ENCODE results near the gene TRO.

TRO gene, protein sequence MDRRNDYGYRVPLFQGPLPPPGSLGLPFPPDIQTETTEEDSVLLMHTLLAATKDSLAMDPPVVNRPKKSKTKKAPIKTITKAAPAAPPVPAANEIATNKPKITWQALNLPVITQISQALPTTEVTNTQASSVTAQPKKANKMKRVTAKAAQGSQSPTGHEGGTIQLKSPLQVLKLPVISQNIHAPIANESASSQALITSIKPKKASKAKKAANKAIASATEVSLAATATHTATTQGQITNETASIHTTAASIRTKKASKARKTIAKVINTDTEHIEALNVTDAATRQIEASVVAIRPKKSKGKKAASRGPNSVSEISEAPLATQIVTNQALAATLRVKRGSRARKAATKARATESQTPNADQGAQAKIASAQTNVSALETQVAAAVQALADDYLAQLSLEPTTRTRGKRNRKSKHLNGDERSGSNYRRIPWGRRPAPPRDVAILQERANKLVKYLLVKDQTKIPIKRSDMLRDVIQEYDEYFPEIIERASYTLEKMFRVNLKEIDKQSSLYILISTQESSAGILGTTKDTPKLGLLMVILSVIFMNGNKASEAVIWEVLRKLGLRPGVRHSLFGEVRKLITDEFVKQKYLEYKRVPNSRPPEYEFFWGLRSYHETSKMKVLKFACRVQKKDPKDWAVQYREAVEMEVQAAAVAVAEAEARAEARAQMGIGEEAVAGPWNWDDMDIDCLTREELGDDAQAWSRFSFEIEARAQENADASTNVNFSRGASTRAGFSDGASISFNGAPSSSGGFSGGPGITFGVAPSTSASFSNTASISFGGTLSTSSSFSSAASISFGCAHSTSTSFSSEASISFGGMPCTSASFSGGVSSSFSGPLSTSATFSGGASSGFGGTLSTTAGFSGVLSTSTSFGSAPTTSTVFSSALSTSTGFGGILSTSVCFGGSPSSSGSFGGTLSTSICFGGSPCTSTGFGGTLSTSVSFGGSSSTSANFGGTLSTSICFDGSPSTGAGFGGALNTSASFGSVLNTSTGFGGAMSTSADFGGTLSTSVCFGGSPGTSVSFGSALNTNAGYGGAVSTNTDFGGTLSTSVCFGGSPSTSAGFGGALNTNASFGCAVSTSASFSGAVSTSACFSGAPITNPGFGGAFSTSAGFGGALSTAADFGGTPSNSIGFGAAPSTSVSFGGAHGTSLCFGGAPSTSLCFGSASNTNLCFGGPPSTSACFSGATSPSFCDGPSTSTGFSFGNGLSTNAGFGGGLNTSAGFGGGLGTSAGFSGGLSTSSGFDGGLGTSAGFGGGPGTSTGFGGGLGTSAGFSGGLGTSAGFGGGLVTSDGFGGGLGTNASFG (N-terminal part only)

DNA sequence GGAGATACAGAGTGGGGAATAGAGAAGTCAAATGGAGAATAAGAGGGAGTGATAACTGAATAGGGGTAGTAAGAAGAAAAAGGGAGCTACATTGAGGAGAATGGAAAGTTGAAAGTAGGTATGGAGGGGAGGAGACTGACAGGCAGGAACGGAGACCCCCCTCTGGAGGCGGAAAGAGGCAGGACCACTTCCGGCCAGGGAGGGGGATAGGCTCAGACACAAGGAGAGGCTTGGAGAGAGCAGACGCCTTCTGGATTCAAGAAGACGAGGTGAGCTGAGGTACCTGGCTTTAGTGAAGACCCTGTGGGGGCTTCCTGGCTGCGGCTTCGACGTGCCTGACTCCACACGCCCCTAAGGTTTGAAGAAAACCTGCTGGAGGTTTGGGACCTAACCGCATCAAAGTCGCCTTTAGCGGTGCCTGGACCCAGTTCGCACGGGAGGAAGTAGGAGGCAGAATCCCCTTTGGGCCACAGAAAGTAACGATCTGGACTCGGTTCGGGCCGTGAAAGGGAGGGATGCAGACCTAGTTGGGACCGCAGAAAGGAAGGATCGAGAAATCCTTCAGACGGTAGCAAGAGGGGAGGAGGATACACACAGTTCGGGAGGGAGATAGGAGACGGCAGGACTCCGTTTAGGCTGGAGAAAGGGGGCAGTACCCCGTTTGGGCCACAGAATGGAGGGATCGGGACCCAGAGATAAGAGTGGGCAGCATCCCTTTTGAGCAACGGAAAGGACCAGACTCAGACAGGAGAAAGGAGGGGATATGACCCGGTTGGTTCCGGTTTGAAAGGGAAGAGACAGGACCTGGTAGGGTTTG lies at the start of gene TRO:
TRO (plus strand) TSS at position 215 of the 817 bp plus-strand sequence. CDS start 1,423 bp downstream, outside the sequence.
- peak; percentile 0 for DNase-seq (ENCODE audit: low read depth)

DNA sequence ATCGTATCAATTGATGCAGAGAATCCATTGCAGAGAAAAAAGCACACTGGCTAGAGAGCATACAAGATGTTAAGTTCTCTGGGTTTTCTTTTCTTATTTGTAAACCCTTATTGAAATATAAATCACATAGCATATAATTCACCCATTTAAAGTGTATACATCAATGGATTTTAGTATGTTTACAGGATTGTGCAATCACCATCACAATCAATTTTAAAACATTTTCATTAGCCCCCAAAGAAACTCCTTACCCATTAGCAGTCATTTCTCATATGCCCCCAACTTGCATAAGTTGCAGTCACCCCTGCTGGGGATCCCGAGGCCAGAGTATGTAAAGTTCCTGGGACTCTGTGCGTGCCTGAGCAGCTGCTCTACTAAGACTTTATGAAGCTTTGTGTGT lies 34.9 kb upstream of the TRO start:
- no peak for DNase-seq (ENCODE audit: low read depth)

DNA sequence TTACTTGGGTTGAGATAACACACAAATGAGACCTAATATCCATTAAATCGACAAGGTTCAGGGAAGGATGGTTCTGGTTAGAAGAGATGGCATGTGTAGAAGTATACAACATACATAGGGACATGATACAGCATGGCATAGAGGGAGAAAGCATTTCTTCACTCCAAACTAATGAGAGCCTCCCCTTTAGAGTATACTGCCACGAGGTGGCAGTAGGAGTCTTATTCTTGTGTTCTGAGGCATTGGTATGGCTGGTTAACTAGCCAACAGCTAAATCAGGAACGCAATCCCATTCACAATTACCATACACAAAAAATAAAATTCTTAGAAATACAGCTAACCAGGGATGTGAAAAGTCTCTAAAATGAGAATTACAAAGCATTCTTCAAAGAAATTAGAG lies 29.1 kb upstream of the TRO start:
- DNase-seq (ENCODE audit: low read depth), result no peak

DNA sequence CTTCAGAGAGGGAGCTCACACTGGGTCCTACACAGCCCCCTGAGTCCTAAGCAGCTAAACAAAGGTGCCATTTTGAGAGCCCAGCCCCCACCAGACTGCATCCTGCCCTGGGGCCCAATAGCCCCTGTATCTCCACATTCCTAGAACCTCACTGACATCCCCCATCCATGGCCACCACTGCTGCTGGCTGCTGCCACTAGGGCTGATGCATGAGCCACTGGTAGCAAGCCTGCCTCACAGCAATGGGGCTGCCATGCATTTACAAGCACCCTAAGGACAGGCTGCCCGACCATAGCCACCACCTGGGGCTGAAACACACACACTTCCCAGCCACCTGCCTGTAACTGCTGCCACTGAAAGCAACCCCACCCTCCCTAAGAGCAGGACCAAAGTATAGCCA lies 26.5 kb upstream of the TRO start:
- no peak for DNase-seq (ENCODE audit: low read depth)

DNA sequence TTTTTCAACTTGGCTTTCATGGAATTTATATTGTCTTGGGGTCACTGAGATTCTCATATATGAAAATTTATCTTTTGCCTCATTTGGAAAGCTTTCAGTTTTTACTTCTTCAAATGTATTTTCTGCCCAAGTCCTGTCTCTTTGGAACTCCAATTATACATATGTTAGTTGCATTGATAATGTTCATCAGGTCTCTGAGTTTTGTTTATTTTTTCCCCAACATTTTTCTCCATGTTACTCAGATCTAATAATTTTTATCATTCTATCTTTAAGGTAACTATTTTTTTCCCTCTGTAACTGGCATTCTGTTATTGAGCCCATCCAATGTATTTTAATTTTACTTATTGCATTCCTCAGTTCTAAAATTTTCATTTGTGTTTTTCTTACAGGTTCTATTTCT lies 10.7 kb upstream of the TRO start:
- no peak for DNase-seq (ENCODE audit: low read depth)

DNA sequence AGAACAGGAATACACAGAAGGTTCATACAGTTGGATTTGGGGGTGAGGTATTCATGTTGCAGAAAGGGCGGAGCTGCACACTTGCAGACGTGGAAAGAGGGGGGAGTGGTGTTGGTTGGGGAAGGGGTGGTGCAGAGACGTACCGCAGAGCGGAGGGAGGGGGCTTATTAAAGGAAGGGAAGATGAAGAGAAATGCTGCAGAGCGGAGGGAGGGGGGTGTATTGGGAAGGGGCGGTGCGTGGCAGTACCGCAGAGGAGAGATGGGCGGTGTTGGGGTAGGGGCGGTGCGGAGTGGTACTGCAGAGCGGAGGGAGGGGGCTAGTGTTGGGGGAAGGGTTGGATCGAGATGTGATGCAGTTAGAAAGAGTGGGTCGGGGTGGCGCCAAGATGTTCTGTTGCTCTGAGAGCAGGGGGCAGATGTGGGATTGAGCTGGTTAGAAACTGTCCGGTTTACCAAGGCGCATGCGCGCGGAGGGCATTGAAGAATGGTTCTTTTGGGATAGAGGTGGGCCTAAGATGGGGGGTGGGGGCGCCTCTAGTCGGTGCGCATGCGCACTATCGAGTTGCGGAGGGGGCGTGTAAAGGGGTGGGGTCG lies 900 bp downstream of the TRO start:
- DNase-seq (ENCODE audit: low read depth), result peak; percentile 51

DNA sequence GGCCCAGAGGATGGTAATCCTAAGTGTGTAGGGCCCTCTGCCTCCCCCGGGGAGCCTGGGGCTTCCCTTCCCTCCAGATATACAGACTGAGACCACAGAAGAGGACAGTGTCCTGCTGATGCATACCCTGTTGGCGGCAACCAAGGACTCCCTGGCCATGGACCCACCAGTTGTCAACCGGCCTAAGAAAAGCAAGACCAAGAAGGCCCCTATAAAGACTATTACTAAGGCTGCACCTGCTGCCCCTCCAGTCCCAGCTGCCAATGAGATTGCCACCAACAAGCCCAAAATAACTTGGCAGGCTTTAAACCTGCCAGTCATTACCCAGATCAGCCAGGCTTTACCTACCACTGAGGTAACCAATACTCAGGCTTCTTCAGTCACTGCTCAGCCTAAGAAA lies 1.9 kb downstream of the TRO start:
- DNase-seq (ENCODE audit: low read depth), result no peak

DNA sequence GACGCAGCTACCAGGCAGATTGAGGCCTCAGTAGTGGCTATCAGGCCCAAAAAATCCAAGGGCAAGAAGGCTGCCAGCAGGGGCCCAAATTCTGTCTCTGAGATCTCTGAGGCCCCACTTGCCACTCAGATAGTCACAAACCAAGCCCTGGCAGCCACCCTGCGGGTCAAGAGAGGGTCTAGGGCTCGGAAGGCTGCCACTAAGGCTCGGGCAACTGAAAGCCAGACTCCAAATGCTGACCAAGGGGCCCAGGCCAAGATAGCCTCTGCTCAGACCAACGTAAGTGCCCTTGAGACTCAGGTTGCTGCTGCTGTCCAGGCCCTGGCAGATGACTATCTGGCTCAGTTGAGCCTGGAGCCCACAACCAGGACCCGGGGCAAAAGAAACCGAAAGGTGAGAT lies 2.8 kb downstream of the TRO start:
- DNase-seq (ENCODE audit: low read depth), result no peak

DNA sequence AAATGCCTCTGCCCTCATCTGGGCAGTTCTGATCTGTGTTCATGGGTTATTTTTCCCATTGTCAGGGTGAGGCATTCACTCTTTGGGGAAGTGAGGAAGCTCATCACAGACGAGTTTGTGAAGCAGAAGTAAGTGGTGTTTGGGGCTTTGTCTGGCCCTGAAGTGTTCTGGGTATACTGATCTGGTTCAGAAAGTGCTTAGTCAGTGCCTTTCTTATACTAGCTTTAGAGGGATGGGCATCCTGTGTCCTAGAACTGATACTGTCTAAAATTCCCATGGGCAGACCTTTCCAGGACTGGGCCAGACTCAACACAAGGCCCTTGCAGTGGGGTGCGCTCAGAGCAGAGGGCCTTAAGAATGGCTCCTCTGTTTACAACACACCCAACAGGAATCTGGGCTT lies 6.4 kb downstream of the TRO start:
- no peak for DNase-seq (ENCODE audit: low read depth)

DNA sequence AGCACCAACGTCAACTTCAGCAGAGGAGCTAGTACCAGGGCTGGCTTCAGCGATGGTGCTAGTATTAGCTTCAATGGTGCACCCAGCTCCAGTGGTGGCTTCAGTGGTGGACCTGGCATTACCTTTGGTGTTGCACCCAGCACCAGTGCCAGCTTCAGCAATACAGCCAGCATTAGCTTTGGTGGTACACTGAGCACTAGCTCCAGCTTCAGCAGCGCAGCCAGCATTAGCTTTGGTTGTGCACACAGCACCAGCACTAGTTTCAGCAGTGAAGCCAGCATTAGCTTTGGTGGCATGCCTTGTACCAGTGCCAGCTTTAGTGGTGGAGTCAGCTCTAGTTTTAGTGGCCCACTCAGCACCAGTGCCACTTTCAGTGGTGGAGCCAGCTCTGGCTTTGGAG lies 8.3 kb downstream of the TRO start:
- no peak for DNase-seq (ENCODE audit: low read depth)

DNA sequence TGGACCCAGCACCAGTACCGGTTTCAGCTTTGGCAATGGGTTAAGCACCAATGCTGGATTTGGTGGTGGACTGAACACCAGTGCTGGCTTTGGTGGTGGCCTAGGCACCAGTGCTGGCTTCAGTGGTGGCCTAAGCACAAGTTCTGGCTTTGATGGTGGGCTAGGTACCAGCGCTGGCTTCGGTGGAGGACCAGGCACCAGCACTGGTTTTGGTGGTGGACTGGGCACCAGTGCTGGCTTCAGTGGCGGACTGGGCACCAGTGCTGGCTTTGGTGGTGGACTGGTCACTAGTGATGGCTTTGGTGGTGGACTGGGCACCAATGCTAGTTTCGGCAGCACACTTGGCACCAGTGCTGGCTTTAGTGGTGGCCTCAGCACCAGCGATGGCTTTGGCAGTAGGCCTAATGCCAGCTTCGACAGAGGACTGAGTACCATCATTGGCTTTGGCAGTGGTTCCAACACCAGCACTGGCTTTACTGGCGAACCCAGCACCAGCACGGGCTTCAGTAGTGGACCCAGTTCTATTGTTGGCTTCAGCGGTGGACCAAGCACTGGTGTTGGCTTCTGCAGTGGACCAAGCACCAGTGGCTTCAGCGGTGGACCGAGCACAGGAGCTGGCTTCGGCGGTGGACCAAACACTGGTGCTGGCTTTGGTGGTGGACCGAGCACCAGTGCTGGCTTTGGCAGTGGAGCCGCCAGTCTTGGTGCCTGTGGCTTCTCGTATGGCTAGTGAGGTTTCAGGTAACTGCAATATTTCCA lies 9.8 kb downstream of the TRO start:
- no peak for DNase-seq (ENCODE audit: low read depth)

DNA sequence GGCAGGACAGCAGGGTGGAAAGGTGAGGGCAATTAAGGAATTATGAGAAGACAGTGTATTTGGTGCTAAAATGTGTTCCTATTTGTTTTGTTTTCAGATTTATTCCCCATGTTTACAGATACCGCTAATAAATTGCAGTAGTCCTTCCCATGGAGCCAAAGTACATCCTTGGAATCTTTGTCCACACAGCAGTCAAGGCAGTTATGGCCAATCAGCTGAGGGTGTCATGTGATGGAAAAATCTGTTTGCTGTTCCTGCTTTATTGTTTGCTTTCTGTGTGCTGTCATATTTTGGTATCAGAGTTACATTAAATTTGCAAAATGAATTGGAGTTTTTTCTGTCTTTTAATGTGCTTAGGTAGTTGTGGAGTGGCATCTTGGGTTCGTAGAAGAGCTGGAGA lies 10.5 kb downstream of the TRO start:
- no peak for DNase-seq (ENCODE audit: low read depth)

DNA sequence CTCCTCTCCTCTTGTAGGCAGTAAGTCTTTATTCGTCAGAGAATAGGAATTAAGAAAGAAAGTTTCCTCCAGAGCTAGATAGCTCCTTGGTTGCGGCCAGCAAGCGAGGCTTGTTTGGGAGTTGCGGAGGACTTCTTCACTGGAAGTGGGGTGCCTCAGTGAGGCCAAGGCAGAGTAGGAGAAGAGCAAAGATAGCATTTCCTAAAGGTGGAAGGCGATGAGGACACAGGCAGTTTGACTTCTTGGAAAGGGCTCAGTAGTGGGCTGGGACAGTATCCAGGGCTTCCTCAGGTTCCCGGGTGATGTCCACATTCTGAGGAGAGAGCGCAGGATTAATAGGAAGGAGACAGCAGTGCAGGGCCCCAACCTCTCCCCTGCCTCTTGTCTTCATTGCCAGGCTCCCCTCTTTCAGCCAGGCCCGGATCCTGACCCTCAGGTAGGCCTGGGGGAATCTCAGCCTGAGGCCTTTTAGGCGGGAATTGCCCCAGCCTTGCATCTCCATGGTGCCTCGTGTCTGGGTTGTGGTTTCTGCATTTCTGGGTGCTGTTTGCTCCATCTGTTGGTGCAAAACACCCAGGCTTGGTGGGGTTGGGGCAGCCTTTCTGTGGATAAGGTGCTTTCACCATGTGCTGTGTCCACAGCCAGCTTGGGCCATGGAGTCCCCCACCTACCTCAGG lies 12.7 kb downstream of the TRO start:
- DNase-seq (ENCODE audit: low read depth), result no peak

DNA sequence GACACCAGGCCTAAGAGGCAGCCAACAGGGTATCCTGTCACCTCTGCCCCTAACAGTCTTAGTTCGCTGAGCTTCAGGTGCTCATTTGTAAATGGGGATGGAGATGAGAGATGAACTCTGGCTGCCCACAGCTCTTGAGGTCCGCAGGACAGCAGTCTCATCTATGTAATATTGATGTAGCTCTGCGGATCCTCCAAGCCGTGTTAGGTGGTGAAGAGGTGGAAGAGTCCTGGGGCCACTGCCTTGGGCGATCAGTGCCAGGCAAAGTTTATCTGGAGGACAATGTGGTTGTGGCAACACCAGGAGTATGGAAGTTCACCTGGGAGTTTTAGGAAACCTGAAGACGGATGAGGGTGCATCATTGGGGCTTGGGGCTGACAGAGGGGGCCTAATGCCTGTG lies 13.4 kb downstream of the TRO start:
- DNase-seq (ENCODE audit: low read depth), result no peak

DNA sequence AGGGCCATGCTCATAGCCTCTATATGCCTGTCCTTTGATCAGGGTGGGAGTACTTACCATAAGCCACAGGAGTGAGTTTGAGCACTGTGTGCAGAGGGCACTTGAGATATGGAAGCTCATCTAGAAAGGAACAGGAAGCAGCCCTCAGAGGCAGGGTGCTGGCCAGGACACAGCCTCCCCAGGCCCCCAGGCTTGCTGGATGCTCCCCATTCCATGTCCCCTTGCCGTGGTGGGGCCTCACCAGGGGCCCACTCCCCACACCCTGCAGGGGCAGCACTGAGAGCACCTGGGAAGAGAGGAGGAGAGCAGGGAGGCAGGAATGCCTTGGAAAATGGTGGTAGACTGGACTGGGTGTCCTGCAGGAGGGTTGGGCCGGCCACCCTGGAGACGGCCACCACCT lies 14.3 kb downstream of the TRO start:
- no peak for DNase-seq (ENCODE audit: low read depth)

DNA sequence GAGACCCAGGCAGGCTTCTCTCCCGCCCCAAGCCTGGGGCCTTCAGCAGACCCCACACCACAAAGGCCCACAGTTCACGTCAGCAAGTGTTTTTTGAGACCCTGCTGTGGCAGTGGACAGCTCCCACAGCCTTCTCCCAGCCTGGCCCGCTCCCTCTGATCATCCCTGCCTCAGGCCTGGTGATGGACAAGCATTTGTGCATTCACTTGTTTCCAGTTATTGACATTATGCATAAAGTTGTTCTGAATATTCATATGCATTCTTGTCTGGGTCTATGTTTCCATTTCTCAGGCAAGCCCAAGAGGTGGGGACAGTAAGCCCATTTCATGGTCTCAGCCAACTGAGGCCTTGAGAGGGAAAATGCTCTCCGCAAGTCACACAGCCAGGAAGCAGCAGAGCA lies 14.7 kb downstream of the TRO start:
- no peak for DNase-seq (ENCODE audit: low read depth)

DNA sequence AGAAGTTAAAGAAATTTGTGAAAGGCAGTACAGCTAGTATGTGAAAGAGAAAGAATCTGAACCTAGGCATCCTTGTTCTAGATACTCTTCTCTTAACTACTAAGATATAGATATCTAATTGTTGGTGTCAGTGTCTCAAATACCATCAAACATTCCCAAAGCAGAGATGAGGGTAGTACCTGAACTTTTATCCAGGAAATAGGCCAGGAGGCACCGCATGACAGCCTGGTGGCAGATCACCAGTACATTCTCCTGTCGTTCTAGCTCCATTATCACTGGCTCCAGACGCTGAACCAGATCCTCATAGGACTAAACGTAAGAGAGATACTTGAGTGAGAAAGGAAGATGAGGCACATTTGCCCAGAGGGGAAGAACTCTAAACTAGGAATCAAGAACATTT lies 16.8 kb downstream of the TRO start:
- DNase-seq (ENCODE audit: low read depth), result no peak

DNA sequence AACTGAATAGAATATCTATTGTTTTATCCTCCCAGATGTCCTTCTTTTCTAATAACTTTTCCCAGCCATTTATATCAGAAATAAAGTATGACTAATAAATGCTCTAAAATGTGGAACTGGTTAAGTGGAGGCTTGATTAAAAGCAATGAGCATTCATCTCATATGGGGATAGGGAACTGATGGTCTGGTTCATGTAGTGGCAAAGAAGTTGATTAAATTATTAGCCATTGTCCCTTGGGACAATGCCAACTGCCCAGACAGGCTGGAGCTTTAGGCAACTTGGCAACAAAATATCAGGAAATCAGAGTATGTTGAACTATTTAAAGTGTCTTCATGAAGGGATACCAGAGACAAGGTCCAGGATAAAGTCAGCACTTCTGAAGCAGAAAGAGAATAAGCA lies 24.2 kb downstream of the TRO start:
- DNase-seq (ENCODE audit: low read depth), result no peak

DNA sequence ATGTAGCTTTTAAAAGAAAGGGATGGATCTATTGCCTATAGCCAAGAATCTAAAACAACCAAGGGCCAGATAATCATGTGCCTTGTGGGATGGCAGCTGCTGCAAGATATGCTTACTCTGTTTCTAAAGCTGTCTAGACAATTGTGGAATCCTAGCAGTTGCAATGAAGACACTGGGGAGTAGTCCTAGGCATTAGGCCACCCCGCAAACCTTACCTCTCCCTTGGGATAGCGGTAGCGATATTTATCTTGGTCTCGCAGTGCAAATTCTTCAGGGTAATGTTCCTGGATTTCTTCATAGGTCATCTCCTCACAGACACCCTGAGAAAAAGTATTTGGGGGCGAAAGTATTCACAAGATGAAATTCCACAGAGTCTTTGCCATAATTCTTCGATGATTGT lies 24.6 kb downstream of the TRO start:
- DNase-seq (ENCODE audit: low read depth), result no peak

All from activated T-cell treated with anti-CD3 and anti-CD28 coated beads for 48 hours (primary cell).